ENCODE measurements around the gene ATG13.

Gene ATG13

DNA sequence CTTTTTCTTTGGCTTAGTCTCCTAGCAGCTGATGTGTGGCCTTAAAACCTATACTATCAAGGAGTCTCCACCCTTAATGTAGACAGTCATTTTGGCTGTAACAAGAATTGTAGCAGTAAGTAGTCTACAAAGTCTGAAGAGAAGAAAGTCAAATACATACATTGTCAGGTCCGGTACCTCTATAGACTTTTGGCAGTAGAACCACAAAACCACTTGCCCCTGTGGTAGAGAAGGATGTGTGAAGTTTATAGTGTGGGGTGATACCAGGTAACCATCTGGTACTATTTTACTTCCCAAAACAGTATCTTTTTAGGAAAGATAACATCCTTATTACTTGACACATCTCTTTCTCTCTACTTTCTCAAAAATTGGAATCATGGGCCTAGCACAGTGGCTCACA is 15.1 kb downstream of the ATG13 start:
- no peak for TF ChIP-seq EZH2phosphoT487 (IDR thresholded peaks at IDR 0.05; ENCODE audit: low read depth)
- no peak for TF ChIP-seq CTCF (IDR thresholded peaks at IDR 0.05; ENCODE audit: low read depth, low read length)
- H3K4me3 ChIP-seq (ENCODE audit: low read length) = no peak overlapping the region
- no peak overlapping the region for H3K4me2 ChIP-seq (ENCODE audit: low read length)
- peaks cover 3% of the 10 kb centered on the region for H3K36me3 ChIP-seq (replicated peaks; ENCODE audit: low read depth, low read length)
- no peaks in the 10 kb centered on the region for H4K20me1 ChIP-seq (ENCODE audit: insufficient read depth, low read length)
- no peak overlapping the region for H3K27ac ChIP-seq (ENCODE audit: low read length)
- no peaks in the 10 kb centered on the region for H3K27me3 ChIP-seq (ENCODE audit: low read depth, low read length)
- H3K9me3 ChIP-seq (ENCODE audit: insufficient read depth, low read length) = no peaks in the 10 kb centered on the region
- H3K4me1 ChIP-seq (ENCODE audit: low read length) = no peaks in the 10 kb centered on the region
- no peak overlapping the region for H3K9ac ChIP-seq (ENCODE audit: low read length)
- H2AFZ ChIP-seq (ENCODE audit: low read depth, low read length) = no peak overlapping the region
- H3K79me2 ChIP-seq (ENCODE audit: low read length) = no peaks in the 10 kb centered on the region

GRCh38 chr11:46633291-46634217 is 16.2 kb downstream of the ATG13 start:
- Histone ChIP-seq H3K79me2 (ENCODE audit: low read length) (no peaks in the 10 kb centered on the region), H3K4me2 (ENCODE audit: low read length) (no peak overlapping the region), H3K9ac (ENCODE audit: low read length) (no peak overlapping the region), H3K27me3 (ENCODE audit: low read depth, low read length) (no peaks in the 10 kb centered on the region), H3K36me3 (replicated peaks; ENCODE audit: low read depth, low read length) (peaks cover 3% of the 10 kb centered on the region), H3K4me1 (ENCODE audit: low read length) (no peaks in the 10 kb centered on the region), H2AFZ (ENCODE audit: low read depth, low read length) (no peak overlapping the region), H3K9me3 (ENCODE audit: insufficient read depth, low read length) (no peaks in the 10 kb centered on the region), H4K20me1 (ENCODE audit: insufficient read depth, low read length) (no peaks in the 10 kb centered on the region), H3K4me3 (ENCODE audit: low read length) (no peak overlapping the region), H3K27ac (ENCODE audit: low read length) (no peak overlapping the region)
- TF ChIP-seq CTCF (IDR thresholded peaks at IDR 0.05; ENCODE audit: low read depth, low read length) (no peak), EZH2phosphoT487 (IDR thresholded peaks at IDR 0.05; ENCODE audit: low read depth) (no peak)

GRCh38 chr11:46635557-46636139 is 18.3 kb downstream of the ATG13 start:
- H3K4me1 ChIP-seq (ENCODE audit: low read length) = no peaks in the 10 kb centered on the region
- H3K9me3 ChIP-seq (ENCODE audit: insufficient read depth, low read length) = no peaks in the 10 kb centered on the region
- no peak overlapping the region for H2AFZ ChIP-seq (ENCODE audit: low read depth, low read length)
- no peaks in the 10 kb centered on the region for H3K27me3 ChIP-seq (ENCODE audit: low read depth, low read length)
- no peaks in the 10 kb centered on the region for H4K20me1 ChIP-seq (ENCODE audit: insufficient read depth, low read length)
- H3K27ac ChIP-seq (ENCODE audit: low read length) = no peak overlapping the region
- no peak overlapping the region for H3K4me3 ChIP-seq (ENCODE audit: low read length)
- H3K4me2 ChIP-seq (ENCODE audit: low read length) = no peak overlapping the region
- no peak overlapping the region for H3K9ac ChIP-seq (ENCODE audit: low read length)
- no peaks in the 10 kb centered on the region for H3K79me2 ChIP-seq (ENCODE audit: low read length)
- H3K36me3 ChIP-seq (replicated peaks; ENCODE audit: low read depth, low read length) = peaks cover 3% of the 10 kb centered on the region
- TF ChIP-seq CTCF (IDR thresholded peaks at IDR 0.05; ENCODE audit: low read depth, low read length) (no peak), EZH2phosphoT487 (IDR thresholded peaks at IDR 0.05; ENCODE audit: low read depth) (no peak)

DNA sequence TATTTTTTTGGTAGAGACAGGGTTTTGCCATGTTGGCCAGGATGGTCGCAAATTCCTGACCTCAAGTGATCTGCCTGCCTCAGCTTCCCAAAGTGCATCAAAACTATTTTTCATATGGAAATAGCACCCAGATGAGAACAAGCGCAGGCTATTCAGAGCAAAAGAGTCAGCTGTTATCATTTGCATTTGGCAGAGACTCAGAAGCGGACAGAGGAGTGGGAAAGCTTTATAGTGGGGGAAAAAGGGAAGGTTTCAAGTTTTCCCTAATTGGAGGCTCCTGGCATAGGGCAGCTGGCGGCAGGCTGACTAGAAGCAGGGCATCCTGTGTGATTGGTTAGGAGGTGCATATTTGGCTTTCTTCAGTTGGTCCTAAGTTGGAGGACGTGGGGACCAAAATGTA is 20.2 kb downstream of the ATG13 start:
- no peak overlapping the region for H3K27ac ChIP-seq (ENCODE audit: low read length)
- H3K9me3 ChIP-seq (ENCODE audit: insufficient read depth, low read length) = no peaks in the 10 kb centered on the region
- H4K20me1 ChIP-seq (ENCODE audit: insufficient read depth, low read length) = no peaks in the 10 kb centered on the region
- no peaks in the 10 kb centered on the region for H3K27me3 ChIP-seq (ENCODE audit: low read depth, low read length)
- no peak overlapping the region for H3K4me3 ChIP-seq (ENCODE audit: low read length)
- no peak for TF ChIP-seq EZH2phosphoT487 (IDR thresholded peaks at IDR 0.05; ENCODE audit: low read depth)
- no peak for TF ChIP-seq CTCF (IDR thresholded peaks at IDR 0.05; ENCODE audit: low read depth, low read length)
- H3K4me2 ChIP-seq (ENCODE audit: low read length) = no peak overlapping the region
- H3K9ac ChIP-seq (ENCODE audit: low read length) = no peak overlapping the region
- H3K36me3 ChIP-seq (replicated peaks; ENCODE audit: low read depth, low read length) = peaks cover 3% of the 10 kb centered on the region
- no peaks in the 10 kb centered on the region for H3K4me1 ChIP-seq (ENCODE audit: low read length)
- no peaks in the 10 kb centered on the region for H3K79me2 ChIP-seq (ENCODE audit: low read length)
- H2AFZ ChIP-seq (ENCODE audit: low read depth, low read length) = no peak overlapping the region

Data from OCI-LY3 (cell line).